ENCODE measurements around the gene SGCD.

DNA sequence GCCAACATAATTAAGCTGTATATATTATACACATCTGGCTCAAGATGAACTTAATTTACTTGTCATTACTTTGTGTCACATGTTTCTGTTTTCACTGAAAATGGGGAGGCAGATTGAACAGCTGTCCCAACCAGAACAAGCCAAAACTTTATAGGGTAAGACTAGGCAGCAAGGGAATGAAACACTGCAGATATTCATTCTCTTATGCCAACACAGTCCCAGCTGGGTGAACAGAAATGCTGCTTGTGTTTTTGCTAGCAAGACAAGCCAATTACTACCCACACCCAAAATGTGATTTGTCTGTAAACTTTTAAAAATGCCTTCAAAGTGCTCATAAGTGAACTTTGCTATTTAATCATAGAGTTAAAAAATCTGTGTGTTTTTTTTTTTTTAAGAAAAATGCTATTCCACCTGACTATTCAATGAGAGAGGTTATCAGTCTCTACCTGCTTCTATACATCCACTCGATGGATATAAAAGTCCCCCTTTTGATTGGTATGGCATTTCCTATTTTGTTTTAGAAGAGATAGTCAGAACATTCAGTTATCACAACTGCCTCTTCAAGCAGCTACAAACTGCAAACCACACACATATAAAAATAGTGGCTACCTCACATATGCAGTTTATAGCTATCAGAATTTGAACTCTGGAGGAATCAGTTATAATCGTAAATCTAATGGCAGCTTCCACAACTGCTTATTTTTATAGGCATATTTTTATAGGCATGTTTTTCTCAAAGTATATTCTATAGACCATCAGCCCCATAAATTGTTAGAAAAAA lies 431.2 kb downstream of the SGCD start:
- TF ChIP-seq, protein P1, sequence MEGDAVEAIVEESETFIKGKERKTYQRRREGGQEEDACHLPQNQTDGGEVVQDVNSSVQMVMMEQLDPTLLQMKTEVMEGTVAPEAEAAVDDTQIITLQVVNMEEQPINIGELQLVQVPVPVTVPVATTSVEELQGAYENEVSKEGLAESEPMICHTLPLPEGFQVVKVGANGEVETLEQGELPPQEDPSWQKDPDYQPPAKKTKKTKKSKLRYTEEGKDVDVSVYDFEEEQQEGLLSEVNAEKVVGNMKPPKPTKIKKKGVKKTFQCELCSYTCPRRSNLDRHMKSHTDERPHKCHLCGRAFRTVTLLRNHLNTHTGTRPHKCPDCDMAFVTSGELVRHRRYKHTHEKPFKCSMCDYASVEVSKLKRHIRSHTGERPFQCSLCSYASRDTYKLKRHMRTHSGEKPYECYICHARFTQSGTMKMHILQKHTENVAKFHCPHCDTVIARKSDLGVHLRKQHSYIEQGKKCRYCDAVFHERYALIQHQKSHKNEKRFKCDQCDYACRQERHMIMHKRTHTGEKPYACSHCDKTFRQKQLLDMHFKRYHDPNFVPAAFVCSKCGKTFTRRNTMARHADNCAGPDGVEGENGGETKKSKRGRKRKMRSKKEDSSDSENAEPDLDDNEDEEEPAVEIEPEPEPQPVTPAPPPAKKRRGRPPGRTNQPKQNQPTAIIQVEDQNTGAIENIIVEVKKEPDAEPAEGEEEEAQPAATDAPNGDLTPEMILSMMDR (conservative IDR thresholded peaks at IDR 0.05; ENCODE audit: low read length), result no peak
- TF ChIP-seq EZH2phosphoT487 (IDR thresholded peaks at IDR 0.05; ENCODE audit: borderline replicate concordance), result no peak

Data from Loucy (cell line).